PC-3 (cell line): ENCODE results near the gene ATP13A5. TPM values are rescaled to one million over a fixed set of nuclear protein-coding genes. Genes with fewer than 3 reads are reported as not detected.

ENCODE experiments used
- ATAC-seq: fragments of 200-7000 bp; cut with Tn5 transposase; 2 replicates; pipeline ENCODE4 v1.9.1; 2020; ENCODE audit warnings: mild to moderate bottlenecking, moderate library complexity
- BruUV-seq: library from RNA; stranded (reverse); fragments of 400-500 nt; replicated peaks from 2 replicates; lab custom pipeline; 2021; lab: Mats Ljungman, UMichigan
- CTCF ChIA-PET: fragments of 300-600 bp; sonication (Branson Sonifier 250); formaldehyde crosslinking; loops from one replicate; lab custom pipeline; 2022; ENCODE audit warnings: antibody characterized with exemption; lab: Charles Lee
- POLR2A ChIA-PET: fragments of 300-600 bp; sonication (Branson Sonifier 250); formaldehyde crosslinking; loops from one replicate; lab custom pipeline; 2022; ENCODE audit warnings: antibody characterized with exemption; ENCODE audit not compliant: unreplicated experiment; lab: Charles Lee
- DNase-seq: peaks from one replicate; pipeline ENCODE4 v3.0.0-alpha.2; 2015
- H2AFZ ChIP-seq: fragments of 300-600 bp; sonication (generic); 2 replicates; pipeline ENCODE4 v1.6.0; 2016; ENCODE audit warnings: antibody characterized with exemption, low read length
- H3F3A ChIP-seq: fragments of 300-600 bp; sonication (generic); one replicate; pipeline ENCODE4 v1.6.0; 2017; ENCODE audit warnings: antibody characterized with exemption, low read length, control low read depth, mild to moderate bottlenecking; ENCODE audit not compliant: unreplicated experiment
- H3K27ac ChIP-seq: fragments of 300-600 bp; sonication (generic); 2 replicates; pipeline ENCODE4 v1.5.1; 2016; ENCODE audit warnings: mild to moderate bottlenecking, low read length
- H3K27me3 ChIP-seq: fragments of 300-600 bp; sonication (generic); 2 replicates; pipeline ENCODE4 v1.6.1; 2016; ENCODE audit warnings: low read length, mixed read lengths
- H3K36me3 ChIP-seq: fragments of 300-600 bp; sonication (generic); 2 replicates; pipeline ENCODE4 v1.6.1; 2016; ENCODE audit warnings: low read depth, mixed run types, low read length, mixed read lengths
- H3K4me1 ChIP-seq: fragments of 300-600 bp; sonication (generic); 2 replicates; pipeline ENCODE4 v1.5.1; 2016; ENCODE audit warnings: low read length; ENCODE audit not compliant: insufficient read depth
- H3K4me2 ChIP-seq: fragments of 300-600 bp; sonication (generic); 2 replicates; pipeline ENCODE4 v1.6.0; 2016; ENCODE audit warnings: low read length
- H3K4me3 ChIP-seq: fragments of 300-600 bp; sonication (generic); 2 replicates; pipeline ENCODE4 v1.5.1; 2016; ENCODE audit warnings: mild to moderate bottlenecking, low read length, mixed read lengths
- H3K79me2 ChIP-seq: fragments of 300-600 bp; sonication (generic); 2 replicates; pipeline ENCODE4 v1.6.1; 2017; ENCODE audit warnings: low read length, mixed read lengths
- H3K9ac ChIP-seq: fragments of 300-600 bp; sonication (generic); 2 replicates; pipeline ENCODE4 v1.6.0; 2016; ENCODE audit warnings: mild to moderate bottlenecking, low read length
- H3K9me2 ChIP-seq: fragments of 300-600 bp; sonication (generic); replicated peaks from 2 replicates; pipeline ENCODE4 v1.6.1; 2016; ENCODE audit warnings: mixed run types, low read length, mixed read lengths
- H3K9me3 ChIP-seq: fragments of 300-600 bp; sonication (generic); 2 replicates; pipeline ENCODE4 v1.6.1; 2016; ENCODE audit warnings: low read length, mixed read lengths
- H4K20me1 ChIP-seq: fragments of 300-600 bp; sonication (generic); 2 replicates; pipeline ENCODE4 v1.6.1; 2016; ENCODE audit warnings: low read length, mixed read lengths
- CTCF ChIP-seq: fragments of 300-600 bp; sonication (generic); conservative IDR thresholded peaks from 2 replicates; pipeline ENCODE4 v1.5.1; 2017; ENCODE audit warnings: antibody characterized with exemption, low read depth, mild to moderate bottlenecking, low read length
- EZH2 ChIP-seq: fragments of 300-600 bp; sonication (generic); IDR thresholded peaks from one replicate; pipeline ENCODE4 v1.6.1; 2017; ENCODE audit warnings: antibody characterized with exemption, mild to moderate bottlenecking, low read length; ENCODE audit not compliant: unreplicated experiment
- EZH2phosphoT487 ChIP-seq: fragments of 300-600 bp; sonication (generic); IDR thresholded peaks from 2 replicates; pipeline ENCODE4 v1.6.1; 2018; ENCODE audit warnings: mild to moderate bottlenecking, antibody characterized with exemption, low read length, borderline replicate concordance
- intact Hi-C: fragments of 100-400 bp; cut with micrococcal nuclease; formaldehyde crosslinking; loops from 2 replicates; pipeline ENCODE4 v1.9.0; 2023
- total RNA-seq: library from RNA; depleted of rRNA; stranded (reverse); fragments of >200 nt; gene quantifications from 2 replicates; pipeline ENCODE4 v1.2.3, GENCODE V29; 2014

Gene ATP13A5
- total RNA-seq, 1 experiment from 2014 or later = not detected

GRCh38 chr3:193407112-193407511, 28.6 kb upstream of the ATP13A5 start:
- CTCF ChIA-PET = no interaction called here
- Histone ChIP-seq H3K4me2 (no peak overlapping the region), H3K4me3 (no peak overlapping the region), H2AFZ (no peak overlapping the region), H3K27me3 (peaks cover 59% of the 10 kb centered on the region), H3K9me2 (no peaks in the 10 kb centered on the region), H4K20me1 (no peaks in the 10 kb centered on the region), H3K79me2 (no peaks in the 10 kb centered on the region), H3K9me3 (no peaks in the 10 kb centered on the region), H3K4me1 (no peaks in the 10 kb centered on the region), H3F3A (no peaks in the 10 kb centered on the region), H3K9ac (no peak overlapping the region), H3K36me3 (no peaks in the 10 kb centered on the region), H3K27ac (no peak overlapping the region)
- POLR2A ChIA-PET = no interaction called here
- no peak for ATAC-seq
- intact Hi-C loops = no loop called here
- no TSS peak for BruUV-seq
- no peak for DNase-seq
- TF ChIP-seq EZH2phosphoT487 (no peak), CTCF (no peak), EZH2 (no peak)

- H3K9me2 ChIP-seq = no peaks in the 10 kb centered on the region
- BruUV-seq = no TSS peak
- H3K9ac ChIP-seq = no peak overlapping the region
- POLR2A ChIA-PET = no interaction called here
- no peak for TF ChIP-seq EZH2
- TF ChIP-seq EZH2phosphoT487 = no peak
- no peak for TF ChIP-seq CTCF
- no peaks in the 10 kb centered on the region for H3K4me1 ChIP-seq
- no peaks in the 10 kb centered on the region for H4K20me1 ChIP-seq
- H3K27me3 ChIP-seq = peaks cover 64% of the 10 kb centered on the region
- no peak for DNase-seq
- H3K4me3 ChIP-seq = no peak overlapping the region
- H3K4me2 ChIP-seq = no peak overlapping the region
- intact Hi-C loops = no loop called here
- no peak for ATAC-seq
- no peak overlapping the region for H3K27ac ChIP-seq
- CTCF ChIA-PET = no interaction called here
- no peaks in the 10 kb centered on the region for H3F3A ChIP-seq
- no peaks in the 10 kb centered on the region for H3K9me3 ChIP-seq
- no peaks in the 10 kb centered on the region for H3K79me2 ChIP-seq
- no peak overlapping the region for H2AFZ ChIP-seq
- no peaks in the 10 kb centered on the region for H3K36me3 ChIP-seq
These were observed 24.8 kb upstream of the ATP13A5 start for GRCh38 chr3:193403307-193403706.

- BruUV-seq = no TSS peak
- H3K79me2 ChIP-seq = no peaks in the 10 kb centered on the region
- no peak overlapping the region for H3K27ac ChIP-seq
- TF ChIP-seq EZH2phosphoT487 (no peak), CTCF (no peak), EZH2 (no peak)
- POLR2A ChIA-PET = no interaction called here
- no peak overlapping the region for H3K4me3 ChIP-seq
- H2AFZ ChIP-seq = no peak overlapping the region
- peaks cover 57% of the 10 kb centered on the region for H3K27me3 ChIP-seq
- H3K9me2 ChIP-seq = no peaks in the 10 kb centered on the region
- H3K9ac ChIP-seq = no peak overlapping the region
- intact Hi-C loops = no loop called here
- H3K4me1 ChIP-seq = no peaks in the 10 kb centered on the region
- CTCF ChIA-PET = no interaction called here
- H3K36me3 ChIP-seq = no peaks in the 10 kb centered on the region
- H4K20me1 ChIP-seq = no peaks in the 10 kb centered on the region
- H3F3A ChIP-seq = no peaks in the 10 kb centered on the region
- ATAC-seq (no peak), DNase-seq (no peak)
- no peak overlapping the region for H3K4me2 ChIP-seq
- no peaks in the 10 kb centered on the region for H3K9me3 ChIP-seq
These were observed 21.8 kb upstream of the ATP13A5 start for GRCh38 chr3:193400304-193400703.
